Heart left ventricle (tissue), 13 donors: ENCODE results near the gene TRUB2.

Experiments
- POLR2A ChIP-seq, 2 donors: fragments of 450-650 bp; IDR thresholded peaks; one replicate each; pipeline ENCODE4 v1.6.1; 2017; ENCODE audit warnings: antibody characterized with exemption in 2 of 2, mild to moderate bottlenecking in 2 of 2, moderate library complexity in 2 of 2
- TF ChIP-seq, protein P1 (sequence below), 12 donors: fragments of 200-600 bp; sonication (generic) in 4 of 12; IDR thresholded peaks; one replicate each; pipeline versions ENCODE4 v1.5.0 to v1.8.0; 2018 to 2022; ENCODE audit warnings: antibody characterized with exemption in 12 of 12, mild to moderate bottlenecking in 5 of 12
- donor health status: ischemic (EF 13 %, LVEDD 7.1; RV severe dilation, severe dysfunction).
- donor health status: DM: no; HTN: yes; CAD: no.
- donor health status: DM: no; HTN: no; CAD: no.
- donor health status: ischemic (EF 25% LVEDD 6.9; RV normal size, moderate dysfunction).
- donor health status: ischemic (EF 25% LVEDD 5.7; RV mildly dilated, moderate dysfunction).
- donor health status: ischemic (EF 35%, LVEDD 5.7; RV mildly dilated, moderate dysfunction).
- donor health status: nonischemic (EF 11% LVEDD 7.7; RV severe dilation, severe dysfunction).
- donor health status: DM: yes; HTN: yes; CAD: no.
- donor health status: PGD.
- donor health status: ischemic (EF 29% LVEDD 5.4; RV normal size, mild dysfunction).
- donor health status: nonischemic (EF 23%, LVEDD 6.1; RV moderate dilation, normal function).

DNA sequence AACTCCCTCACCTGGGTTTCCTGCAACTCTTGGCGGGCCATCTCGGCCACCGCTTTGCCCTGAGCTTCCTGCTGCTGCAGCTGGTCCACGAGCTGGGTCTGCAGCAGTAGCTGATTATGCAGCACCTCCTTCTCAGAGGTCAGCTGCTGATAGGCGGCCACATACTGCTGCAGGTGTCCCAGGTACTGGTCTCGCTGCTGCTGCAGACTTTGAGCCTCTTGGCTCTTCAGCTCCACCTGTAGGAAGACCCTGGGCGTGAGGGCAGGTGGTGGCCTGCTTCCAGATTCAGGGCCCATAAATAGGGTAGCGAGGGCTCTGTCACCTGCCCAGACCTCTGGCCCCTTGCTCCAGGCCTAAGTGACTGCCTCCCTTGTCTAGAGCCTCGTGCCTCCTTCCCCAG, 63.1 kb downstream of the TRUB2 start:
- TF ChIP-seq, protein P1, sequence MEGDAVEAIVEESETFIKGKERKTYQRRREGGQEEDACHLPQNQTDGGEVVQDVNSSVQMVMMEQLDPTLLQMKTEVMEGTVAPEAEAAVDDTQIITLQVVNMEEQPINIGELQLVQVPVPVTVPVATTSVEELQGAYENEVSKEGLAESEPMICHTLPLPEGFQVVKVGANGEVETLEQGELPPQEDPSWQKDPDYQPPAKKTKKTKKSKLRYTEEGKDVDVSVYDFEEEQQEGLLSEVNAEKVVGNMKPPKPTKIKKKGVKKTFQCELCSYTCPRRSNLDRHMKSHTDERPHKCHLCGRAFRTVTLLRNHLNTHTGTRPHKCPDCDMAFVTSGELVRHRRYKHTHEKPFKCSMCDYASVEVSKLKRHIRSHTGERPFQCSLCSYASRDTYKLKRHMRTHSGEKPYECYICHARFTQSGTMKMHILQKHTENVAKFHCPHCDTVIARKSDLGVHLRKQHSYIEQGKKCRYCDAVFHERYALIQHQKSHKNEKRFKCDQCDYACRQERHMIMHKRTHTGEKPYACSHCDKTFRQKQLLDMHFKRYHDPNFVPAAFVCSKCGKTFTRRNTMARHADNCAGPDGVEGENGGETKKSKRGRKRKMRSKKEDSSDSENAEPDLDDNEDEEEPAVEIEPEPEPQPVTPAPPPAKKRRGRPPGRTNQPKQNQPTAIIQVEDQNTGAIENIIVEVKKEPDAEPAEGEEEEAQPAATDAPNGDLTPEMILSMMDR (IDR thresholded peaks at IDR 0.05), result no peak
- TF ChIP-seq POLR2A (IDR thresholded peaks at IDR 0.05), result no peak
